TTC549 (cell line): ENCODE measurements around the gene KLHL25.

Experiments used
- FAIRE-seq: peaks from 2 replicates; lab custom pipeline; 2012; peaks lifted over from hg19 to GRCh38; lab: Jason Lieb, UNC

KLHL25 gene

GRCh38 chr15:85710340-85710842 lies 84.3 kb downstream of the KLHL25 start:
- no peak for FAIRE-seq
